HepG2 (cell line): ENCODE data around the gene MORN5. TPM values are rescaled to one million over a fixed set of nuclear protein-coding genes. Genes with fewer than 3 reads are reported as not detected.

Experiments
- CEBPB ChIP-seq: IDR thresholded peaks from 2 replicates; pipeline ENCODE4 v1.6.1; 2011; ENCODE audit warnings: low read depth, low read length, improper control_type of control experiment, borderline replicate concordance
- DRAP1 ChIP-seq: IDR thresholded peaks from 2 replicates; pipeline ENCODE4 v1.6.1; 2016; ENCODE audit warnings: missing genetic modification reagents, missing compliant biosample characterization
- EP300 ChIP-seq, 3 experiments: sonication (generic) in 1 of 3; formaldehyde crosslinking in 1 of 3; IDR thresholded peaks; 2 replicates each; pipeline versions ENCODE4 v1.5.1 to v1.6.1; 2011 to 2020; ENCODE audit warnings: low read depth in 2 of 3, low read length in 2 of 3, borderline replicate concordance in 1 of 3, improper control_type of control experiment in 1 of 3, mild to moderate bottlenecking in 1 of 3, missing genetic modification reagents in 1 of 3, moderate library complexity in 1 of 3
- FOXA1 ChIP-seq, 2 experiments: fragments of 450-650 bp in 1 of 2; sonication (generic) in 1 of 2; formaldehyde crosslinking in 1 of 2; IDR thresholded peaks; 2 replicates each; pipeline versions ENCODE4 v1.4.0 to v1.6.1; 2016 to 2020; ENCODE audit warnings: missing genetic modification reagents in 1 of 2
- MBNL3 ChIP-seq: fragments of 250-450 bp; sonication (Bioruptor Pico); conservative IDR thresholded peaks from 2 replicates; pipeline ENCODE4 v1.8.0; 2022; ENCODE audit warnings: mild to moderate bottlenecking, inconsistent platforms
- NR2F2 ChIP-seq: IDR thresholded peaks from 2 replicates; pipeline ENCODE4 v1.6.1; 2012; ENCODE audit warnings: low read depth, inconsistent platforms, borderline replicate concordance
- PHF21A ChIP-seq: sonication (generic); formaldehyde crosslinking; IDR thresholded peaks from 2 replicates; pipeline ENCODE4 v1.5.0; 2020; ENCODE audit warnings: mild to moderate bottlenecking, missing genetic modification reagents
- PRDM10 ChIP-seq: sonication (generic); formaldehyde crosslinking; IDR thresholded peaks from 2 replicates; pipeline ENCODE4 v1.4.0; 2020; ENCODE audit warnings: low read depth, missing genetic modification reagents
- RARA ChIP-seq: IDR thresholded peaks from 2 replicates; pipeline ENCODE4 v1.6.1; 2016; ENCODE audit warnings: missing genetic modification reagents, missing compliant biosample characterization
- ZNF383 ChIP-seq: sonication (generic); formaldehyde crosslinking; IDR thresholded peaks from 2 replicates; pipeline ENCODE4 v1.4.0; 2020; ENCODE audit warnings: missing genetic modification reagents, mild to moderate bottlenecking, borderline replicate concordance
- polyA plus RNA-seq, 8 experiments: library from polyadenylated mRNA; depleted of rRNA in 3 of 8; stranded (reverse) in 7 of 8; unstranded in 1 of 8; fragments of >200 nt; fragmentation: Illumina TruSeq in 4 of 8; extraction: Trizol in 4 of 8; gene quantifications; 2 replicates each; pipeline versions ENCODE4 v1.2.1 to v1.2.3, GENCODE V29; 2011 to 2016; ENCODE audit warnings: low read depth in 4 of 8, missing spikeins in 1 of 8, mixed read lengths in 1 of 8; ENCODE audit not compliant: insufficient read depth in 1 of 8
- total RNA-seq, 5 experiments: library from RNA; depleted of rRNA; stranded (reverse); fragments of >200 nt; fragmentation: Illumina TruSeq; extraction: Trizol; gene quantifications; 2 replicates each; pipeline ENCODE4 v1.2.3, GENCODE V29; 2016; ENCODE audit warnings: low read depth in 1 of 5

Gene MORN5
- total and polyA plus RNA-seq, 2 of the 13 experiments (the other 11 are each of a cell fraction or from before 2014, with no cell fraction given), result not detected

- TF ChIP-seq EP300 (IDR thresholded peaks at IDR 0.05; ENCODE audit: low read depth in 2 of 2, low read length in 2 of 2) (peak in 1 of 2 experiments; percentile 57; a peak in 2 of 4 replicates), EP300 (CRISPR knock-in tag; IDR thresholded peaks at IDR 0.05; ENCODE audit: borderline replicate concordance) (peak; percentile 65), FOXA1 (IDR thresholded peaks at IDR 0.05) (no peak), FOXA1 (CRISPR knock-in tag; IDR thresholded peaks at IDR 0.05) (peak; percentile 77), CEBPB (no peak), RARA (peak; percentile 70), PHF21A (CRISPR knock-in tag) (peak; percentile 42), ZNF383 (CRISPR knock-in tag) (no peak), PRDM10 (0 out of 2 replicates have a peak, but pooled peaks have one; percentile 40), MBNL3 (no peak), NR2F2 (peak; percentile 55; the same call in 1 of the 2 replicates), DRAP1 (0 out of 2 replicates have a peak, but pooled peaks have one; percentile 8)
Measured at GRCh38 chr9:122179690-122180074, 20.0 kb downstream of the MORN5 start (continued).
